Lower lobe of right lung (tissue), 1 donor: ENCODE results near the gene SKOR2. TPM values are rescaled to one million over a fixed set of nuclear protein-coding genes. Genes with fewer than 3 reads are reported as not detected.

Source experiments
- total RNA-seq: library from RNA; stranded (reverse); fragmentation: NEBNext Ultra II Directional; extraction: Animal tissue kit (Norgen Biotek cat#: 25700); gene quantifications from one replicate; pipeline ENCODE4 v1.2.1, GENCODE V29; 2021
- donor health status: DM: no; HTN: yes; CAD: no; lungs with severe emphysema.

The SKOR2 gene
- total RNA-seq, 1 donor from 2014 or later = not detected

Other genes starting within 250 kb of the SKOR2 start
- not detected for gene ELOA2, start 216.0 kb downstream of the SKOR2 start, total RNA-seq
- 37.7 TPM for gene HDHD2, start 101.2 kb downstream of the SKOR2 start, total RNA-seq
- gene IER3IP1, start 75.3 kb downstream of the SKOR2 start, total RNA-seq = 10.7 TPM